NCI-H226 (cell line): ENCODE results near the gene FOXD4.
"Not testable (repeated sequence)": the region's sequence is repeated elsewhere in the genome, so short reads cannot be mapped to it uniquely, and the experiment has no call there.

Experiments
- DNase-seq: peaks from one replicate; pipeline ENCODE4 v3.0.0-alpha.2; 2015

FOXD4 gene

GRCh38 chr9:117995-118467 lies at the start of gene FOXD4:
Gene FOXD4, minus strand, starts transcription at chr9:118417. Its CDS starts 298 bp downstream, at chr9:118119.
- not testable (repeated sequence) for DNase-seq

GRCh38 chr9:159871-160270 lies 41.7 kb upstream of the FOXD4 start:
- not testable (repeated sequence) for DNase-seq

- DNase-seq, result not testable (repeated sequence)
Measured at GRCh38 chr9:151173-151572, 33.0 kb upstream of the FOXD4 start.

- not testable (repeated sequence) for DNase-seq
Measured at GRCh38 chr9:139880-140279, 21.7 kb upstream of the FOXD4 start.

- not testable (repeated sequence) for DNase-seq
Measured at GRCh38 chr9:117144-117994, 848 bp downstream of the FOXD4 start.

- not testable (repeated sequence) for DNase-seq
Measured at GRCh38 chr9:116239-117077, 1.8 kb downstream of the FOXD4 start.

- not testable (repeated sequence) for DNase-seq
Measured at GRCh38 chr9:115118-115451, 3.1 kb downstream of the FOXD4 start.

GRCh38 chr9:114267-115117 lies 3.7 kb downstream of the FOXD4 start:
- DNase-seq, result not testable (repeated sequence)

GRCh38 chr9:113468-114266 lies 4.5 kb downstream of the FOXD4 start:
- not testable (repeated sequence) for DNase-seq

- DNase-seq, result not testable (repeated sequence)
Measured at GRCh38 chr9:112589-113467, 5.4 kb downstream of the FOXD4 start.

GRCh38 chr9:110672-111071 lies 7.5 kb downstream of the FOXD4 start:
- DNase-seq, result not testable (repeated sequence)

GRCh38 chr9:109540-109939 lies 8.7 kb downstream of the FOXD4 start:
- not testable (repeated sequence) for DNase-seq

- not testable (repeated sequence) for DNase-seq
Measured at GRCh38 chr9:108742-109495, 9.3 kb downstream of the FOXD4 start.

GRCh38 chr9:105991-106390 lies 12.2 kb downstream of the FOXD4 start:
- DNase-seq, result not testable (repeated sequence)

- DNase-seq, result not testable (repeated sequence)
Measured at GRCh38 chr9:100430-100829, 17.8 kb downstream of the FOXD4 start.

GRCh38 chr9:99867-100266 lies 18.4 kb downstream of the FOXD4 start:
- not testable (repeated sequence) for DNase-seq

GRCh38 chr9:98775-99174 lies 19.4 kb downstream of the FOXD4 start:
- not testable (repeated sequence) for DNase-seq

- DNase-seq, result peak; percentile 20
Measured at GRCh38 chr9:94992-95391, 23.2 kb downstream of the FOXD4 start.

GRCh38 chr9:94323-94722 lies 23.9 kb downstream of the FOXD4 start:
- peak; percentile 19 for DNase-seq

- not testable (repeated sequence) for DNase-seq
Measured at GRCh38 chr9:93909-94308, 24.3 kb downstream of the FOXD4 start.
